HG02943 (cell line): ENCODE measurements around the gene LRRN2.
"Not testable (repeated sequence)": the region's sequence is repeated elsewhere in the genome, so short reads cannot be mapped to it uniquely, and the experiment has no call there.

Experiments used
- ATAC-seq: cut with Tn5 transposase; IDR thresholded peaks from one replicate; pipeline ENCODE4 v1.9.1; 2021; ENCODE audit warnings: mild to moderate bottlenecking, low read depth, moderate library complexity; ENCODE audit not compliant: unreplicated experiment

LRRN2 gene

GRCh38 chr1:204578867-204579664, 106.5 kb downstream of the LRRN2 start:
- peak; percentile 69 for ATAC-seq

GRCh38 chr1:204577794-204578478, 107.6 kb downstream of the LRRN2 start:
- ATAC-seq, result no peak

GRCh38 chr1:204576422-204576821, 109.1 kb downstream of the LRRN2 start:
- no peak for ATAC-seq

- no peak for ATAC-seq
These were observed 110.0 kb downstream of the LRRN2 start for GRCh38 chr1:204575221-204576190.

GRCh38 chr1:204574865-204575163, 110.7 kb downstream of the LRRN2 start:
- ATAC-seq, result no peak

- ATAC-seq, result no peak
These were observed 111.3 kb downstream of the LRRN2 start for GRCh38 chr1:204574016-204574864.

GRCh38 chr1:204572923-204573922, 112.3 kb downstream of the LRRN2 start:
- no peak for ATAC-seq

- no peak for ATAC-seq
These were observed 113.9 kb downstream of the LRRN2 start for GRCh38 chr1:204571631-204572030.

- no peak for ATAC-seq
These were observed 114.4 kb downstream of the LRRN2 start for GRCh38 chr1:204571128-204571527.

GRCh38 chr1:204570021-204570420, 115.5 kb downstream of the LRRN2 start:
- ATAC-seq, result not testable (repeated sequence)

- no peak for ATAC-seq
These were observed 116.1 kb downstream of the LRRN2 start for GRCh38 chr1:204569478-204569877.

- no peak for ATAC-seq
These were observed 116.8 kb downstream of the LRRN2 start for GRCh38 chr1:204568576-204569315.
